Vagina (tissue), 2 donors: ENCODE measurements around the gene CD40. TPM values are rescaled to one million over a fixed set of nuclear protein-coding genes. Genes with fewer than 3 reads are reported as not detected.

Experiments used
- DNase-seq, 2 donors: peaks; one replicate each; pipeline ENCODE4 v3.0.0-alpha.2; 2017; ENCODE audit errors: extremely low spot score in 2 of 2
- H3K27ac ChIP-seq: fragments of 200-600 bp; sonication (generic); one replicate; pipeline ENCODE4 v1.5.1; 2019
- H3K27me3 ChIP-seq: fragments of 200-600 bp; sonication (generic); one replicate; pipeline ENCODE4 v1.5.1; 2019
- H3K36me3 ChIP-seq, 2 donors: fragments of 200-600 bp; sonication (generic); one replicate each; pipeline ENCODE4 v1.5.1; 2017 to 2019
- H3K4me1 ChIP-seq: fragments of 200-600 bp; sonication (generic); one replicate; pipeline ENCODE4 v1.5.1; 2019
- H3K4me3 ChIP-seq, 2 donors: fragments of 200-600 bp; sonication (generic); 1 replicate in 1 of 2; 2 replicates in 1 of 2; pipeline ENCODE4 v1.5.1; 2016 to 2019
- H3K9me3 ChIP-seq: fragments of 200-600 bp; sonication (generic); one replicate; pipeline ENCODE4 v1.5.1; 2019
- POLR2A ChIP-seq, 2 donors: fragments of 450-650 bp; IDR thresholded peaks; one replicate each; pipeline ENCODE4 v1.6.1; 2017; ENCODE audit warnings: antibody characterized with exemption in 2 of 2, mild to moderate bottlenecking in 2 of 2, moderate library complexity in 2 of 2
- POLR2AphosphoS5 ChIP-seq, 2 donors: sonication (generic); formaldehyde crosslinking; IDR thresholded peaks; one replicate each; pipeline ENCODE4 v1.9.0; 2017; ENCODE audit warnings: antibody characterized with exemption in 2 of 2, mild to moderate bottlenecking in 2 of 2, low read depth in 1 of 2; ENCODE audit not compliant: insufficient read depth in 1 of 2
- intact Hi-C: fragments of 100-400 bp; cut with DNase I; formaldehyde crosslinking; loops from one replicate; pipeline ENCODE4 v1.15.1; 2023
- total RNA-seq: library from RNA; depleted of rRNA; stranded (reverse); fragments of >200 nt; gene quantifications from one replicate; pipeline ENCODE4 v1.2.3, GENCODE V29; 2016
- TF ChIP-seq, protein P1 (sequence below), 3 experiments: fragments of 450-650 bp in 2 of 3; fragments of 200-600 bp in 1 of 3; sonication (generic) in 1 of 3; IDR thresholded peaks; one replicate each; pipeline ENCODE4 v1.5.1; 2017 to 2019; ENCODE audit warnings: antibody characterized with exemption in 3 of 3, mild to moderate bottlenecking in 2 of 3, moderate library complexity in 2 of 3

Gene CD40
- 24.6 TPM for total RNA-seq

DNA sequence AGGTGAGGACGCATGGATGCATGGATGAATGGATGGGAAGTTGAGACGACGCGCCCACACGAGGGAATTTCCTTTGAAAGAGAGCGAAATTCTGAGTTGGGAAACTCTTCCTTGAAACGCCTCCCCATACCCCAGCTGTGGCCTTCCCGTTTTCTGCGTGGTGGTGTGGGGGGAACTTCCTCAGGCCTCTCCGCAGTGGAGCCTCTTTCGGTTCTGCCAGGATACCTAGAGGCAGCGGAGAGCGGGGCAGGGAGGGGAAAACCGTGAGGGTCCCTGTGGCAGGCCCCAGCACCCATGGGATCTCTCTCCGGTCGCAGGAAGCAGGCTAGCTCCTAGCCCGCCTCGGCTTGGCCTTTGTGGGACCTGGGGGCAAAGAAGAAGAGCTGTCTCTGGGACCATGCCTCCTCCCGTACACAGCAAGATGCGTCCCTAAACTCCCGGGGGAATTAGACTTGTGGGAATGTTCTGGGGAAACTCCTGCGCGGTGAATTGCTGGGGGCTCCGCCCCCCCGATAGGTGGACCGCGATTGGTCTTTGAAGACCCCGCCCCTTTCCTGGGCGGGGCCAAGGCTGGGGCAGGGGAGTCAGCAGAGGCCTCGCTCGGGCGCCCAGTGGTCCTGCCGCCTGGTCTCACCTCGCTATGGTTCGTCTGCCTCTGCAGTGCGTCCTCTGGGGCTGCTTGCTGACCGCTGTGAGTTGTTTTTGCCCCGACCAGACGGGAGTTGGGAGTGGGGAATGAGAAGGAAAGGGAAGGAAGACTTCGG, at the start of gene CD40:
CD40 (plus strand) TSS at position 611 of the 764 bp plus-strand sequence; CDS start at position 641, 30 bp downstream.
- Histone ChIP-seq H3K4me3 (peak within 1 kb of the TSS; percentile 61 to 63), H3K36me3 (peaks cover 0 to 8% of the 10 kb centered on the region in 2 donors), H3K4me1 (peaks cover 35% of the 10 kb centered on the region), H3K27ac (peak within 1 kb of the TSS; percentile 92), H3K27me3 (no peaks in the 10 kb centered on the region), H3K9me3 (no peaks in the 10 kb centered on the region)
- peak; percentile 71 to 91 for TF ChIP-seq POLR2AphosphoS5 (IDR thresholded peaks at IDR 0.05; ENCODE audit: insufficient read depth in 1 of 2, low read depth in 1 of 2)
- TF ChIP-seq, protein P1, sequence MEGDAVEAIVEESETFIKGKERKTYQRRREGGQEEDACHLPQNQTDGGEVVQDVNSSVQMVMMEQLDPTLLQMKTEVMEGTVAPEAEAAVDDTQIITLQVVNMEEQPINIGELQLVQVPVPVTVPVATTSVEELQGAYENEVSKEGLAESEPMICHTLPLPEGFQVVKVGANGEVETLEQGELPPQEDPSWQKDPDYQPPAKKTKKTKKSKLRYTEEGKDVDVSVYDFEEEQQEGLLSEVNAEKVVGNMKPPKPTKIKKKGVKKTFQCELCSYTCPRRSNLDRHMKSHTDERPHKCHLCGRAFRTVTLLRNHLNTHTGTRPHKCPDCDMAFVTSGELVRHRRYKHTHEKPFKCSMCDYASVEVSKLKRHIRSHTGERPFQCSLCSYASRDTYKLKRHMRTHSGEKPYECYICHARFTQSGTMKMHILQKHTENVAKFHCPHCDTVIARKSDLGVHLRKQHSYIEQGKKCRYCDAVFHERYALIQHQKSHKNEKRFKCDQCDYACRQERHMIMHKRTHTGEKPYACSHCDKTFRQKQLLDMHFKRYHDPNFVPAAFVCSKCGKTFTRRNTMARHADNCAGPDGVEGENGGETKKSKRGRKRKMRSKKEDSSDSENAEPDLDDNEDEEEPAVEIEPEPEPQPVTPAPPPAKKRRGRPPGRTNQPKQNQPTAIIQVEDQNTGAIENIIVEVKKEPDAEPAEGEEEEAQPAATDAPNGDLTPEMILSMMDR (IDR thresholded peaks at IDR 0.05) = no peak
- peak in 1 of 2 donors; percentile 57 for TF ChIP-seq POLR2A (IDR thresholded peaks at IDR 0.05)
- peak in 1 of 2 donors; percentile 93 for DNase-seq
- intact Hi-C loops = no loop called here

DNA sequence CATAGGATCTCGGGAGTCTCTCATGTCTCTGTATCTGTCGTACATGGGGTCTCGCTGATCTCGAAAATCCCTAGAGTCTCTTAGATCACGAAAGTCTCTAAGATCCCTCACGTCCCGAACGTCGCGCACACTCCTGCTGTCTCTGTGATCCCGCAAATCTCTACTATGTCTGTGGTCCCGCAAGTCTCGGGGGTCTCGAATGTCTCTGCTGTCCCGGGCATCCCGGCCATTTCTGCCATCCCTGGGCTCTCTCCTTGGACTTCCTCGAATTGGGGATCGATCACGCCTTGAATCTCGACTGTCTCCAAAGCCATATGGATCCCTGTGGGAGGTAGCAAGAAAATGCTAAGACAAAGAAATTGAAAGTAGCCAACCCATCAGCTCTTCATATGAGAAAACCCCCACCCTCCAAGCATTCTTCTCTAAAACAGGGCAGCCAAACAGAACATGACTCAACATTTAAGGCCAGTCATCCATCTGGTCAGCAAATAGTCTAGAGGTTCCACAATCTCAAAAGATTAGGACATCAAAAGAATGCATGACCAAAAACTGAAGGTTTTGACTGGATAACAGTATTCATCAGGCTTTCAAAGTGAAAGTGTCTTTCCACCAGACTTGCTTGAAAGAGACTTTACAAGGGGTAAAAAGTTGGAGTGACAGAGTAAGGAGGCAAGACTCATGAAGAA, 47.8 kb upstream of the CD40 start:
- intact Hi-C loops = no loop called here
- Histone ChIP-seq H3K36me3 (peaks cover 0 to 61% of the 10 kb centered on the region in 2 donors), H3K27ac (no peak overlapping the region), H3K4me1 (no peaks in the 10 kb centered on the region), H3K27me3 (no peaks in the 10 kb centered on the region), H3K4me3 (no peak overlapping the region), H3K9me3 (no peaks in the 10 kb centered on the region)
- peak in 1 of 2 donors; percentile 56 for DNase-seq
- no peak for TF ChIP-seq POLR2A (IDR thresholded peaks at IDR 0.05)
- TF ChIP-seq POLR2AphosphoS5 (IDR thresholded peaks at IDR 0.05; ENCODE audit: insufficient read depth in 1 of 2, low read depth in 1 of 2) = no peak
- TF ChIP-seq, protein P1 (IDR thresholded peaks at IDR 0.05) = no peak

- no peak overlapping the region for H3K4me3 ChIP-seq
- DNase-seq = no peak
- H3K4me1 ChIP-seq = no peaks in the 10 kb centered on the region
- peaks cover 0 to 58% of the 10 kb centered on the region in 2 donors for H3K36me3 ChIP-seq
- H3K9me3 ChIP-seq = no peaks in the 10 kb centered on the region
- TF ChIP-seq, protein P1 (IDR thresholded peaks at IDR 0.05) = no peak
- TF ChIP-seq POLR2A (IDR thresholded peaks at IDR 0.05) (no peak), POLR2AphosphoS5 (IDR thresholded peaks at IDR 0.05; ENCODE audit: insufficient read depth in 1 of 2, low read depth in 1 of 2) (no peak)
- no peaks in the 10 kb centered on the region for H3K27me3 ChIP-seq
- intact Hi-C loops = no loop called here
- H3K27ac ChIP-seq = no peak overlapping the region
Observed at GRCh38 chr20:46071573-46071972, 46.5 kb upstream of the CD40 start.

GRCh38 chr20:46073024-46073423, 45.1 kb upstream of the CD40 start:
- H3K9me3 ChIP-seq = no peaks in the 10 kb centered on the region
- no peaks in the 10 kb centered on the region for H3K4me1 ChIP-seq
- TF ChIP-seq POLR2A (IDR thresholded peaks at IDR 0.05) (no peak), POLR2AphosphoS5 (IDR thresholded peaks at IDR 0.05; ENCODE audit: insufficient read depth in 1 of 2, low read depth in 1 of 2) (no peak)
- TF ChIP-seq, protein P1 (IDR thresholded peaks at IDR 0.05) = no peak
- intact Hi-C loops = no loop called here
- no peak overlapping the region for H3K4me3 ChIP-seq
- no peaks in the 10 kb centered on the region for H3K27me3 ChIP-seq
- no peak overlapping the region for H3K27ac ChIP-seq
- no peak for DNase-seq
- H3K36me3 ChIP-seq = peaks cover 0 to 58% of the 10 kb centered on the region in 2 donors
